Neural progenitor cell (in vitro differentiated cells): ENCODE results near the gene BCORL1. TPM values are rescaled to one million over a fixed set of nuclear protein-coding genes. Genes with fewer than 3 reads are reported as not detected.

Experiments
- DNase-seq: peaks from one replicate; pipeline ENCODE4 v3.0.0-alpha.2; 2016; ENCODE audit warnings: low spot score
- H2AFZ ChIP-seq: fragments of 200-600 bp; sonication (generic); replicated peaks from 2 replicates; pipeline ENCODE4 v1.6.1; 2016; ENCODE audit warnings: antibody characterized with exemption
- H3F3A ChIP-seq: fragments of 200-600 bp; sonication (generic); 2 replicates; pipeline ENCODE4 v1.6.1; 2016; ENCODE audit warnings: antibody characterized with exemption, low read depth
- H3K27ac ChIP-seq: fragments of 200-600 bp; sonication (generic); 2 replicates; pipeline ENCODE4 v1.5.1; 2016; ENCODE audit warnings: mild to moderate bottlenecking
- H3K27me3 ChIP-seq: fragments of 200-600 bp; sonication (generic); 2 replicates; pipeline ENCODE4 v1.6.1; 2016; ENCODE audit warnings: mild to moderate bottlenecking, moderate library complexity
- H3K36me3 ChIP-seq: fragments of 200-600 bp; sonication (generic); 2 replicates; pipeline ENCODE4 v1.5.1; 2016
- H3K4me1 ChIP-seq: fragments of 200-600 bp; sonication (generic); 2 replicates; pipeline ENCODE4 v1.6.1; 2016; ENCODE audit warnings: mixed run types
- H3K4me2 ChIP-seq: fragments of 200-600 bp; sonication (generic); 2 replicates; pipeline ENCODE4 v1.6.1; 2016
- H3K4me3 ChIP-seq: fragments of 200-600 bp; sonication (generic); 2 replicates; pipeline ENCODE4 v1.5.1; 2016
- H3K79me2 ChIP-seq: fragments of 200-600 bp; sonication (generic); 2 replicates; pipeline ENCODE4 v1.6.1; 2016; ENCODE audit warnings: low read depth
- H3K9ac ChIP-seq: fragments of 200-600 bp; sonication (generic); 2 replicates; pipeline ENCODE4 v1.6.1; 2016
- H3K9me3 ChIP-seq: fragments of 200-600 bp; sonication (generic); 2 replicates; pipeline ENCODE4 v1.5.1; 2016; ENCODE audit warnings: low read depth
- H4K20me1 ChIP-seq: fragments of 200-600 bp; sonication (generic); 2 replicates; pipeline ENCODE4 v1.6.1; 2016; ENCODE audit warnings: low read depth
- H3K27ac Mint-ChIP-seq: 3 replicates; pipeline ENCODE4 v1.8.0; 2021; ENCODE audit warnings: mixed read lengths
- H3K27me3 Mint-ChIP-seq: 2 replicates; pipeline ENCODE4 v1.8.0; 2022; ENCODE audit warnings: low read depth, mild to moderate bottlenecking, inconsistent platforms, moderate library complexity, mixed read lengths; ENCODE audit not compliant: insufficient read depth
- H3K36me3 Mint-ChIP-seq: 3 replicates; pipeline ENCODE4 v1.8.0; 2021; ENCODE audit warnings: mixed read lengths
- H3K4me1 Mint-ChIP-seq: 3 replicates; pipeline ENCODE4 v1.8.0; 2021; ENCODE audit warnings: mixed read lengths
- H3K4me3 Mint-ChIP-seq: 3 replicates; pipeline ENCODE4 v1.8.0; 2021; ENCODE audit warnings: mild to moderate bottlenecking, moderate library complexity, mixed read lengths
- H3K9me3 Mint-ChIP-seq: 3 replicates; pipeline ENCODE4 v1.8.0; 2020; ENCODE audit warnings: mixed read lengths
- CTCF ChIP-seq: fragments of 200-600 bp; sonication (generic); IDR thresholded peaks from 2 replicates; pipeline ENCODE4 v1.5.1; 2017; ENCODE audit warnings: antibody characterized with exemption, mild to moderate bottlenecking
- EZH2 ChIP-seq: fragments of 200-600 bp; sonication (generic); IDR thresholded peaks from 2 replicates; pipeline ENCODE4 v1.6.1; 2017; ENCODE audit warnings: antibody characterized with exemption, mild to moderate bottlenecking, moderate library complexity
- EZH2phosphoT487 ChIP-seq: fragments of 200-600 bp; sonication (generic); IDR thresholded peaks from 2 replicates; pipeline ENCODE4 v1.6.1; 2017; ENCODE audit warnings: antibody characterized with exemption
- total RNA-seq: library from RNA; depleted of rRNA; stranded (reverse); fragments of >200 nt; gene quantifications from 2 replicates; pipeline ENCODE4 v1.2.3, GENCODE V29; 2015; ENCODE audit warnings: low replicate concordance

Gene BCORL1
- total RNA-seq, 1 donor from 2014 or later = 5.1 TPM

GRCh38 chrX:130097507-130098209 is 115.2 kb downstream of the BCORL1 start:
- H3K4me2 ChIP-seq = no peak overlapping the region
- no peaks in the 10 kb centered on the region for H3K27me3 ChIP-seq
- no peaks in the 10 kb centered on the region for H3K79me2 ChIP-seq
- H3K27me3 Mint-ChIP-seq = peaks cover 7% of the 10 kb centered on the region
- no peak for DNase-seq
- no peak overlapping the region for H3K27ac ChIP-seq
- H3K4me3 Mint-ChIP-seq = no peak overlapping the region
- H3F3A ChIP-seq = no peaks in the 10 kb centered on the region
- no peaks in the 10 kb centered on the region for H3K36me3 ChIP-seq
- TF ChIP-seq EZH2phosphoT487 (no peak), EZH2 (no peak), CTCF (no peak)
- H4K20me1 ChIP-seq = no peaks in the 10 kb centered on the region
- H2AFZ ChIP-seq = no peak overlapping the region
- no peaks in the 10 kb centered on the region for H3K9me3 ChIP-seq
- no peaks in the 10 kb centered on the region for H3K4me1 Mint-ChIP-seq
- H3K9me3 Mint-ChIP-seq = no peaks in the 10 kb centered on the region
- peaks cover 2% of the 10 kb centered on the region for H3K36me3 Mint-ChIP-seq
- no peaks in the 10 kb centered on the region for H3K4me1 ChIP-seq
- H3K27ac Mint-ChIP-seq = no peak overlapping the region
- no peak overlapping the region for H3K4me3 ChIP-seq
- no peak overlapping the region for H3K9ac ChIP-seq

- no peak overlapping the region for H3K27ac Mint-ChIP-seq
- Histone ChIP-seq H3K4me2 (no peak overlapping the region), H3K79me2 (no peaks in the 10 kb centered on the region), H3K27ac (no peak overlapping the region), H3K4me1 (peaks cover 3% of the 10 kb centered on the region), H3K36me3 (no peaks in the 10 kb centered on the region), H2AFZ (no peak overlapping the region), H3K4me3 (no peak overlapping the region), H3K9ac (no peak overlapping the region), H3K9me3 (no peaks in the 10 kb centered on the region), H3K27me3 (no peaks in the 10 kb centered on the region), H4K20me1 (no peaks in the 10 kb centered on the region), H3F3A (no peaks in the 10 kb centered on the region)
- peaks cover 2% of the 10 kb centered on the region for H3K4me1 Mint-ChIP-seq
- TF ChIP-seq CTCF = no peak
- TF ChIP-seq EZH2 = no peak
- TF ChIP-seq EZH2phosphoT487 = no peak
- H3K27me3 Mint-ChIP-seq = peaks cover 7% of the 10 kb centered on the region
- H3K36me3 Mint-ChIP-seq = peaks cover 2% of the 10 kb centered on the region
- no peaks in the 10 kb centered on the region for H3K9me3 Mint-ChIP-seq
- no peak for DNase-seq
- H3K4me3 Mint-ChIP-seq = no peak overlapping the region
Observed at GRCh38 chrX:130098210-130098552, 115.7 kb downstream of the BCORL1 start.

GRCh38 chrX:130100180-130100579 is 117.7 kb downstream of the BCORL1 start:
- TF ChIP-seq EZH2phosphoT487 (no peak), CTCF (no peak), EZH2 (no peak)
- H3K27me3 ChIP-seq = no peaks in the 10 kb centered on the region
- H3K4me3 ChIP-seq = no peak overlapping the region
- H3K4me1 ChIP-seq = peaks cover 5% of the 10 kb centered on the region
- H3K4me1 Mint-ChIP-seq = peaks cover 12% of the 10 kb centered on the region
- H3K4me2 ChIP-seq = no peak overlapping the region
- no peak overlapping the region for H3K27ac ChIP-seq
- no peaks in the 10 kb centered on the region for H4K20me1 ChIP-seq
- no peaks in the 10 kb centered on the region for H3K9me3 ChIP-seq
- no peak overlapping the region for H3K9ac ChIP-seq
- no peak overlapping the region for H3K27ac Mint-ChIP-seq
- no peak for DNase-seq
- H3K36me3 ChIP-seq = no peaks in the 10 kb centered on the region
- H3K9me3 Mint-ChIP-seq = no peaks in the 10 kb centered on the region
- no peaks in the 10 kb centered on the region for H3F3A ChIP-seq
- peaks cover 2% of the 10 kb centered on the region for H3K36me3 Mint-ChIP-seq
- peaks cover 10% of the 10 kb centered on the region for H3K27me3 Mint-ChIP-seq
- no peak overlapping the region for H3K4me3 Mint-ChIP-seq
- H2AFZ ChIP-seq = no peak overlapping the region
- H3K79me2 ChIP-seq = no peaks in the 10 kb centered on the region
